Omental fat pad (tissue), 4 donors: ENCODE data around the gene FGD4. TPM values are rescaled to one million over a fixed set of nuclear protein-coding genes. Genes with fewer than 3 reads are reported as not detected.

Source experiments
- ATAC-seq: fragments of 150-250 bp; one replicate; pipeline ENCODE4 v1.9.1; 2016; ENCODE audit warnings: mild to moderate bottlenecking, moderate library complexity; ENCODE audit not compliant: low FRiP score
- DNase-seq: peaks from one replicate; pipeline ENCODE4 v3.0.0-alpha.2; 2019; ENCODE audit warnings: low spot score
- total RNA-seq, 4 donors: library from RNA; depleted of rRNA; stranded (reverse); fragments of >200 nt; gene quantifications; one replicate each; pipeline ENCODE4 v1.1.0, GENCODE V29; 2016
- TF ChIP-seq, protein P1 (sequence below), 3 donors: fragments of 450-650 bp; IDR thresholded peaks; one replicate each; pipeline ENCODE4 v1.5.1; 2016 to 2017; ENCODE audit warnings: antibody characterized with exemption in 3 of 3, mild to moderate bottlenecking in 3 of 3, moderate library complexity in 2 of 3

Gene FGD4
- total RNA-seq, 4 donors from 2014 or later: 43.1 to 111 (median 51.5) TPM

DNA sequence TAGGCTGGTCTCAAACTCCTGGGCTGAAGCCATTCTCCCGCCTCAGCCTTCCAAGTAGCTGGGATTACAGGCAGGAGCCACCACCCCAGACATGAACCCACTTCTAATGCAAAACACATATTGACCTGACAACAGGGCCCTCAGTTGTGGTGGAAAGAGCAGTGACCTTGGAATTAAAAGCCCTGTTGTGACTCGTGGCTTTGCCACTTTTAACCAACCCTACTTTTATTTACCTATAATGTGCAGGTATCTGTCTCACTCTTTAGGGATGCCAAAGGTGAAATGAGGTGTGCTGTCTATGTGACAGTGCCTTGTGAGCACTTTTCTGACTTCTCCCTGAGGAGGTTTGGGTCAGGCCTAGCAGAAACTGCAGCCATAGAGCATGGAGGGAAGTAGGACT lies 146.9 kb downstream of the FGD4 start:
- ATAC-seq: no peak
- no peak for DNase-seq
- TF ChIP-seq, protein P1, sequence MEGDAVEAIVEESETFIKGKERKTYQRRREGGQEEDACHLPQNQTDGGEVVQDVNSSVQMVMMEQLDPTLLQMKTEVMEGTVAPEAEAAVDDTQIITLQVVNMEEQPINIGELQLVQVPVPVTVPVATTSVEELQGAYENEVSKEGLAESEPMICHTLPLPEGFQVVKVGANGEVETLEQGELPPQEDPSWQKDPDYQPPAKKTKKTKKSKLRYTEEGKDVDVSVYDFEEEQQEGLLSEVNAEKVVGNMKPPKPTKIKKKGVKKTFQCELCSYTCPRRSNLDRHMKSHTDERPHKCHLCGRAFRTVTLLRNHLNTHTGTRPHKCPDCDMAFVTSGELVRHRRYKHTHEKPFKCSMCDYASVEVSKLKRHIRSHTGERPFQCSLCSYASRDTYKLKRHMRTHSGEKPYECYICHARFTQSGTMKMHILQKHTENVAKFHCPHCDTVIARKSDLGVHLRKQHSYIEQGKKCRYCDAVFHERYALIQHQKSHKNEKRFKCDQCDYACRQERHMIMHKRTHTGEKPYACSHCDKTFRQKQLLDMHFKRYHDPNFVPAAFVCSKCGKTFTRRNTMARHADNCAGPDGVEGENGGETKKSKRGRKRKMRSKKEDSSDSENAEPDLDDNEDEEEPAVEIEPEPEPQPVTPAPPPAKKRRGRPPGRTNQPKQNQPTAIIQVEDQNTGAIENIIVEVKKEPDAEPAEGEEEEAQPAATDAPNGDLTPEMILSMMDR (IDR thresholded peaks at IDR 0.05): no peak

DNA sequence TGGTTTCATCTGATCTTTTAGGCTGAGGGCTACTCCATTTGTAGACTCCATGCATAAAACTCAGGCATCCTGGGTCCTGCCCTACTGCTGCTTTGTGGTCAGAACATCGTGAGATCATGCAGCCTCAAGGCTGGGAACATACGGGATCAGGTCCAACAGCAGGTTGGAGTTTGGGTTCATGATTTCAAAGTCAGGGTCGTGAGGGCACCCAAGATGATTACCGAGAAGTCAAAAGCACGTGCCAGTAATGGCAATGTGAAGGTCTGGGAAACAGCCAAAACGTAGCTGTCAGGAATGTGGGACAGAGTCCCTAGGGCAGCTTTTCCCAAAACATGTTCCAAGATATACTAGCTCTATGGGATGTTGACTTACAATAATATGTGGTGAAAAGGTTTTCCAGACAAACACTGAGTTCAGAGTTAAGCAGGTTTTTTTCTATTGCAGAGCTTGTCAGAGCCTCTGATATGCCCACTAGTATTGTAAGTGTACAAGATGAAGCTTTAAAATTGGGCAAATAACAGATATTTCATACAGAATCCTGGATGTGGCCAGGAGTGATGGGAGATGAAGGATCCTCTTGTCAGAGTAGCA lies 149.4 kb downstream of the FGD4 start:
- ATAC-seq (peak; percentile 53), DNase-seq (no peak)
- TF ChIP-seq, protein P1 (IDR thresholded peaks at IDR 0.05): no peak

DNA sequence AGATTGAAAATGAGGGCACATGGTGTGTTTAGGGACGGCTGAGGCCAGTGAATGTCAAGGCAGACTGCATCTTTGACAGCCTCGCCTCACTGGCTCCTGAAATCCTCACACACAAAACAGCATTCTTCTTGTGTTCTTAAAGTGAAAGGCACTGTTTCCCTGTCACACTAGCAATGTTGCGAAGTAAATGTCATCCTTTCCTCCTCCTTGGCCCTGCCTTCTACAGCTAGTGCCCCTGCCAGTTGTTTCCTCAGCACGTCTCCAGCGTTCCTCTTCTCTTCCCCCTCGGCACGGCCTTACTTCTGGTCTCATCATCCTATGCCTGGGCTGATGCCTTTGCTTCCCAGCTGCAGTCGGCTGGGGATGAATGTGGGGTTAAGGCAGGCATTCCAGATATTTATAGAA lies 150.3 kb downstream of the FGD4 start:
- DNase-seq (no peak), ATAC-seq (peak; percentile 17)
- TF ChIP-seq, protein P1 (IDR thresholded peaks at IDR 0.05): no peak

DNA sequence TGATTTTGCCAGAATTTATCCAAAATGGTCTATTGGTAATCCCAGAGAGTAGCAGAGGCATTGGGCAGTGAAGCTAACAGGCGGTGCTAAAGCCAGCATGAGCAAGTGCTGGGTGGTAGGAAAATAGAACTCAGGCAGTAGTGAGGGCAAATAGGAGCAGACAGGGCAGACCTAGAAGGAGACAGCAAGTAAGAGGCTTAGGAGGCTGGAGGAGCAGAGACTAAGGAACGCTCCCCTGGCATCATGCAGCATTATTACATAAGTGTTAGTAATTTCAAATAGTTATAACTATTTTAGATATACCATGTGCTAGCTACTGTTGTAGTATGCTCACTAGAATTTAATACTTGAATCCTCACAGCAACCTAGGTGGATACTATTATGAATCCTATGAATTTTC lies 151.7 kb downstream of the FGD4 start:
- no peak for ATAC-seq
- TF ChIP-seq, protein P1 (IDR thresholded peaks at IDR 0.05): no peak
- no peak for DNase-seq

DNA sequence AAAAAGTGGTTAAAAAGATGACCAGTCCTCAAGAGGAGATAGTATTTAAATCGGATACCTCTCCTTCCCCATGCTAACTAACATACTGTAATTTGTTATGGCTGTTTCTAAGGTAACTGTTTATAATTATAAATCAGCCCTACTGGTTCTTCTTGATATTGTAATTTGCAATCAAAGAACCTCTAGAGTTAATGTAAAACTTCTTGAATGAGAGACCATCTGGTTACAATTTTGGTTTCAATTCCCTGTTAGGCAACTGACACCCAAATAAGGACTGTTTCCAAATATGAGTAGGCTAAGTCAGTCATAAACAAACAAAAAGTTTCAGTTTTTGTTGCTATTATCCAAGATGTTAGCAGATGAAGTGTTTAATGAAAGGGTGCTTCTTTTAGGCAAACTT lies 159.5 kb downstream of the FGD4 start:
- ATAC-seq (no peak), DNase-seq (no peak)
- TF ChIP-seq, protein P1 (IDR thresholded peaks at IDR 0.05): no peak

DNA sequence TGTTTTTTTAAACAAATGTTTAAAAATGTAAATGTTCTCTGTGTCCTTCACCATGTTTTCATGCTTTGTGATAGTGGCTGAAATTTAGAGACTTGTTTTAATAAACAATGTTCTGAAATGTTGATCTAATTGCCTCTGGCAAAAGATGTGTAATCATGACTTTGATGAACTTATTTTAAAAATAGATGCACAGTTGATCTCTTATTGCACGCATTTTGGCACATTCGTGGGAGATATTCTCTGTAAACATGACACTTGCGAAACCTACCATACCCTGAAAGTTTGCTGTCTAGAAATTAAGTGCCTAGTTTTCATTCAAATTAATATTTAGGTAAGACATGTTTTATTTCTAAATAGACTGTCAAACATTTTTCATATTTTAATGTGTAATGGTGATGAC lies 160.1 kb downstream of the FGD4 start:
- ATAC-seq (no peak), DNase-seq (no peak)
- TF ChIP-seq, protein P1 (IDR thresholded peaks at IDR 0.05): no peak

DNA sequence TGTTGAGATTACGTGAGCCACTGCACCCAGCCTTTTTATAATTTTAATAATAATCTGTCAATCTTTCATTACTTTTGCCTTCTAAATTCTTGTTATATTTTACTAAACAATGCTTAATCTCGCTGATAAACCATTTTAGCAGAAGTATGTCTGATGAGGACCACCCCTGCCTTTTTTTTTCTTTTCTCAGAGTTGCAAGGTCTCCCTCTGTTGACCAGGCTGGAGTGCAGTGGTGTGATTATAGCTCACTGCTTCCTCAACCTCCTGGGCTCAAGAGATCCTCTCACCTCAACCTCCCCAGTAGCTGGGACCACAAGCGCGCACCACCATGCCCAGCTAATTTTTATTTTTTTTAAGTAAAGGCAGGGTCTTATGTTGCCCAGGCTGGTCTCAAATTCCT lies 161.2 kb downstream of the FGD4 start:
- no peak for ATAC-seq
- TF ChIP-seq, protein P1 (IDR thresholded peaks at IDR 0.05): no peak
- DNase-seq: no peak
